CD14-positive monocyte (primary cell): ENCODE results near the gene SCUBE3. TPM values are rescaled to one million over a fixed set of nuclear protein-coding genes. Genes with fewer than 3 reads are reported as not detected.
A peak's percentile ranks its signal among the peaks of the same experiment; 100 is the strongest.

Experiments
- DNase-seq, 3 donors: peaks; one replicate each; pipeline ENCODE4 v3.0.0-alpha.2; 2011 to 2022
- H2AFZ ChIP-seq: 2 replicates; pipeline ENCODE4 v1.6.0; 2012; ENCODE audit warnings: mild to moderate bottlenecking, low read depth, low read length, inconsistent platforms; ENCODE audit not compliant: insufficient read depth, poor library complexity, severe bottlenecking
- H3K27ac ChIP-seq, 2 donors: 1 replicate in 1 of 2; 2 replicates in 1 of 2; pipeline ENCODE4 v1.5.1; 2012 to 2013; ENCODE audit warnings: low read length in 2 of 2, control low read depth in 1 of 2, inconsistent platforms in 1 of 2, low read depth in 1 of 2, mild to moderate bottlenecking in 1 of 2
- H3K27me3 ChIP-seq, 2 donors: one replicate each; pipeline versions ENCODE4 v1.6.0 to v1.6.1; 2011 to 2013; ENCODE audit warnings: low read length in 2 of 2; ENCODE audit not compliant: control insufficient read depth in 2 of 2, insufficient read depth in 2 of 2
- H3K36me3 ChIP-seq, 2 donors: replicated peaks in 1 of 2; 1 replicate in 1 of 2; 2 replicates in 1 of 2; pipeline versions ENCODE4 v1.5.1 to v1.6.1; 2012 to 2013; ENCODE audit warnings: low read length in 2 of 2, control low read depth in 1 of 2, inconsistent platforms in 1 of 2, mild to moderate bottlenecking in 1 of 2; ENCODE audit not compliant: insufficient read depth in 2 of 2, control insufficient read depth in 1 of 2
- H3K4me1 ChIP-seq, 2 donors: 1 replicate in 1 of 2; 2 replicates in 1 of 2; pipeline versions ENCODE4 v1.5.1 to v1.6.1; 2012 to 2013; ENCODE audit warnings: low read length in 2 of 2, control low read depth in 1 of 2, inconsistent platforms in 1 of 2, mild to moderate bottlenecking in 1 of 2, moderate library complexity in 1 of 2; ENCODE audit not compliant: insufficient read depth in 2 of 2, control insufficient read depth in 1 of 2
- H3K4me2 ChIP-seq: replicated peaks from 2 replicates; pipeline ENCODE3; 2012; ENCODE audit warnings: low read length, moderate library complexity, mild to moderate bottlenecking; ENCODE audit not compliant: poor library complexity, severe bottlenecking; ENCODE audit errors: extremely low read depth
- H3K4me3 ChIP-seq, 3 experiments: fragments of 200-600 bp in 1 of 3; sonication (generic) in 1 of 3; replicated peaks in 1 of 3; 1 replicate in 2 of 3; 2 replicates in 1 of 3; pipeline ENCODE4 v1.5.1; 2011 to 2013; ENCODE audit warnings: low read length in 3 of 3, mild to moderate bottlenecking in 3 of 3, control low read depth in 2 of 3, low read depth in 2 of 3, inconsistent platforms in 1 of 3, moderate library complexity in 1 of 3
- H3K79me2 ChIP-seq: 2 replicates; pipeline ENCODE4 v1.6.0; 2012; ENCODE audit warnings: mild to moderate bottlenecking, control low read depth, inconsistent platforms, low read length, moderate library complexity; ENCODE audit not compliant: insufficient read depth
- H3K9ac ChIP-seq: 2 replicates; pipeline ENCODE4 v1.6.0; 2017; ENCODE audit warnings: low read length, mild to moderate bottlenecking; ENCODE audit not compliant: insufficient read depth, poor library complexity, severe bottlenecking
- H3K9me3 ChIP-seq, 2 donors: replicated peaks in 1 of 2; 1 replicate in 1 of 2; 2 replicates in 1 of 2; pipeline versions ENCODE4 v1.5.1 to v1.6.1; 2012 to 2013; ENCODE audit warnings: low read length in 2 of 2, control low read depth in 1 of 2; ENCODE audit not compliant: control insufficient read depth in 1 of 2, insufficient read depth in 1 of 2
- H4K20me1 ChIP-seq: 2 replicates; pipeline ENCODE4 v1.6.0; 2012; ENCODE audit warnings: mild to moderate bottlenecking, low read length, control low read depth, moderate library complexity; ENCODE audit not compliant: insufficient read depth
- H3K27ac Mint-ChIP-seq, 7 donors: one replicate each; pipeline ENCODE4 v1.8.0; 2020; ENCODE audit warnings: mild to moderate bottlenecking in 7 of 7, mixed read lengths in 7 of 7, moderate library complexity in 6 of 7, inconsistent platforms in 2 of 7
- H3K27me3 Mint-ChIP-seq, 3 donors: one replicate each; pipeline ENCODE4 v1.8.0; 2021 to 2022; ENCODE audit warnings: low read depth in 3 of 3, mild to moderate bottlenecking in 3 of 3, mixed read lengths in 3 of 3, moderate library complexity in 3 of 3, inconsistent platforms in 1 of 3
- H3K36me3 Mint-ChIP-seq, 2 donors: one replicate each; pipeline ENCODE4 v1.8.0; 2020; ENCODE audit warnings: mixed read lengths in 2 of 2, inconsistent platforms in 1 of 2, mild to moderate bottlenecking in 1 of 2
- H3K4me1 Mint-ChIP-seq: one replicate; pipeline ENCODE4 v1.8.0; 2020; ENCODE audit warnings: mild to moderate bottlenecking, mixed read lengths
- H3K4me3 Mint-ChIP-seq, 2 donors: one replicate each; pipeline ENCODE4 v1.8.0; 2020; ENCODE audit warnings: mild to moderate bottlenecking in 2 of 2, mixed read lengths in 2 of 2, moderate library complexity in 1 of 2
- H3K9me3 Mint-ChIP-seq, 7 donors: one replicate each; pipeline ENCODE4 v1.8.0; 2020 to 2022; ENCODE audit warnings: mixed read lengths in 7 of 7, mild to moderate bottlenecking in 6 of 7, moderate library complexity in 6 of 7, inconsistent platforms in 2 of 7
- WGBS: methylation state at CpG from one replicate; pipeline ENCODE4 v1.1.5; 2013; ENCODE audit warnings: missing lambda C conversion rate; ENCODE audit not compliant: insufficient coverage; 5-methylcytosine and 5-hydroxymethylcytosine counted together
- intact Hi-C, 2 donors: fragments of 100-400 bp; cut with micrococcal nuclease; formaldehyde crosslinking; loops; one replicate each; pipeline versions ENCODE4 v1.15.0 to v1.15.1; 2023
- polyA plus RNA-seq, 3 donors: library from polyadenylated mRNA; depleted of rRNA in 1 of 3; unstranded in 2 of 3; stranded (reverse) in 1 of 3; fragments of 300-500 nt in 2 of 3; fragments of >200 nt in 1 of 3; fragmentation: Illumina TruSeq in 2 of 3; gene quantifications; 1 replicate in 2 of 3; 2 replicates in 1 of 3; pipeline ENCODE4 v1.2.3, GENCODE V29; 2012 to 2021
- TF ChIP-seq, protein P1 (sequence below): fragments of 200-600 bp; IDR thresholded peaks from one replicate; pipeline ENCODE4 v1.8.0; 2022; ENCODE audit warnings: antibody characterized with exemption, mild to moderate bottlenecking

Gene SCUBE3
- polyA plus RNA-seq, 3 donors: not detected

DNA sequence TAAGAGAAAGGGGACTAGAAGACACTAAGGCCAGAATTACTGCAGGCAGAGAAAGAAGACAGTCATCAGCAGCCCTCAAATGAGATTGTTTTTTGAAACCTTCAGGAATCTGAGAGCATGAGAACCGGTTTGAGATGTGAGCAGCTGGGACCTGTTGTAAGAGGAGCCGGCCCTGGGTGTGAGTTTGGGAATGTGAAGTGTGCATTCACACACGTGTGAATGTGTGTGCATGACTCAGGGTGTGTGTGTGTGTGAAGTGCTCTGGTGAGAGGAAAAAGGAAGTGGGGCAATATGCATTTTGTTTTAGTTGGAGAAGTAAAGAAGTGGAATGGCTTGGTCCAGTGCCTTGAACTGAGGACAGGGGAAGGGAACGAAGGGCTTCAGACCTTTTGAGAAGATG is 4.3 kb downstream of the SCUBE3 start:
- peak overlapping the region in 1 of 7 donors; percentile 36 for H3K27ac Mint-ChIP-seq
- no peaks in the 10 kb centered on the region for H3K36me3 ChIP-seq
- H4K20me1 ChIP-seq: no peaks in the 10 kb centered on the region
- H3K4me1 Mint-ChIP-seq: peaks cover 19% of the 10 kb centered on the region
- peak; percentile 11 to 54 (median 12) for DNase-seq
- intact Hi-C loops: no loop called here
- H3K4me3 Mint-ChIP-seq: peak overlapping the region in 1 of 2 donors; percentile 69
- TF ChIP-seq, protein P1, sequence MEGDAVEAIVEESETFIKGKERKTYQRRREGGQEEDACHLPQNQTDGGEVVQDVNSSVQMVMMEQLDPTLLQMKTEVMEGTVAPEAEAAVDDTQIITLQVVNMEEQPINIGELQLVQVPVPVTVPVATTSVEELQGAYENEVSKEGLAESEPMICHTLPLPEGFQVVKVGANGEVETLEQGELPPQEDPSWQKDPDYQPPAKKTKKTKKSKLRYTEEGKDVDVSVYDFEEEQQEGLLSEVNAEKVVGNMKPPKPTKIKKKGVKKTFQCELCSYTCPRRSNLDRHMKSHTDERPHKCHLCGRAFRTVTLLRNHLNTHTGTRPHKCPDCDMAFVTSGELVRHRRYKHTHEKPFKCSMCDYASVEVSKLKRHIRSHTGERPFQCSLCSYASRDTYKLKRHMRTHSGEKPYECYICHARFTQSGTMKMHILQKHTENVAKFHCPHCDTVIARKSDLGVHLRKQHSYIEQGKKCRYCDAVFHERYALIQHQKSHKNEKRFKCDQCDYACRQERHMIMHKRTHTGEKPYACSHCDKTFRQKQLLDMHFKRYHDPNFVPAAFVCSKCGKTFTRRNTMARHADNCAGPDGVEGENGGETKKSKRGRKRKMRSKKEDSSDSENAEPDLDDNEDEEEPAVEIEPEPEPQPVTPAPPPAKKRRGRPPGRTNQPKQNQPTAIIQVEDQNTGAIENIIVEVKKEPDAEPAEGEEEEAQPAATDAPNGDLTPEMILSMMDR: no peak
- no peak overlapping the region for H3K4me2 ChIP-seq
- no peaks in the 10 kb centered on the region for H3K79me2 ChIP-seq
- H3K9me3 ChIP-seq: peaks cover 0 to 7% of the 10 kb centered on the region in 2 donors
- peaks cover 11 to 22% of the 10 kb centered on the region in 2 donors for H3K4me1 ChIP-seq
- no peak overlapping the region for H3K4me3 ChIP-seq
- H2AFZ ChIP-seq: no peak overlapping the region
- peaks cover 0 to 3% of the 10 kb centered on the region in 2 donors for H3K36me3 Mint-ChIP-seq
- H3K9ac ChIP-seq: no peak overlapping the region
- WGBS: 20% methylated on average over 3 of the region's 4 CpGs
- no peak overlapping the region for H3K27ac ChIP-seq
- H3K9me3 Mint-ChIP-seq: peaks cover 0 to 8% (median 2%) of the 10 kb centered on the region in 7 donors
- peaks cover 47 to 68% of the 10 kb centered on the region in 2 donors for H3K27me3 ChIP-seq
- peaks cover 51 to 80% (median 63%) of the 10 kb centered on the region in 3 donors for H3K27me3 Mint-ChIP-seq

DNA sequence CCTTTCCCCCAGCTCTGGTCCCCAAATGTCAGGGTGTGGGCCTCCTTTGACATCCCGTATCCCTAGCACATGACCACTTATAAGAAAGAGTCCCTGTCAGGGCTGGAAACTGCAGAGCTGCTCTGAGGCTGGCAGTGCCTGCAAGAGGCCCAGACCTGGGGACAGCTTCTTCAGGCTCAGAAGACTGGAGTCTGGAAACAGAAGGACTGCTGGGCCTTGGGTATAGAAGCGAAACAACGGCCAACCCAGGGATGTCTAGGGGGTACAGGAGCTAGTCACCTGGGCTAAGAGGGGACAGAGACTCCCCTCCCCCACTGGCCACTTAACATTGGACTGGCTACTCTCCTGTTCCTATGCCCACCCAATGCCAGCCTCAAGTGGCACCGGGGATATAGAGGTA is 4.7 kb downstream of the SCUBE3 start:
- Histone ChIP-seq H3K4me3 (no peak overlapping the region), H3K27ac (no peak overlapping the region), H3K79me2 (no peaks in the 10 kb centered on the region), H3K4me2 (no peak overlapping the region), H3K36me3 (no peaks in the 10 kb centered on the region), H3K9me3 (peaks cover 0 to 3% of the 10 kb centered on the region in 2 donors), H3K4me1 (peaks cover 11 to 20% of the 10 kb centered on the region in 2 donors), H3K9ac (no peak overlapping the region), H3K27me3 (peaks cover 42 to 64% of the 10 kb centered on the region in 2 donors), H2AFZ (no peak overlapping the region), H4K20me1 (no peaks in the 10 kb centered on the region)
- no peak for DNase-seq
- TF ChIP-seq, protein P1: no peak
- peaks cover 46 to 79% (median 63%) of the 10 kb centered on the region in 3 donors for H3K27me3 Mint-ChIP-seq
- intact Hi-C loops: no loop called here
- H3K4me3 Mint-ChIP-seq: no peak overlapping the region
- peaks cover 0 to 3% of the 10 kb centered on the region in 2 donors for H3K36me3 Mint-ChIP-seq
- peaks cover 14% of the 10 kb centered on the region for H3K4me1 Mint-ChIP-seq
- H3K27ac Mint-ChIP-seq: no peak overlapping the region
- WGBS: 86% methylated on average over 1 of the region's 4 CpGs
- H3K9me3 Mint-ChIP-seq: peaks cover 0 to 7% (median 0%) of the 10 kb centered on the region in 7 donors
